Right renal pelvis (tissue), 4 donors: ENCODE results near the gene SOX6. TPM values are rescaled to one million over a fixed set of nuclear protein-coding genes. Genes with fewer than 3 reads are reported as not detected.

ENCODE experiments used
- DNase-seq, 4 donors: peaks; one replicate each; pipeline ENCODE4 v3.0.0-alpha.2; 2013; ENCODE audit warnings: low read depth in 4 of 4, low spot score in 3 of 4, missing footprints in 1 of 4
- polyA plus RNA-seq, 4 donors: library from polyadenylated mRNA; unstranded; fragments of 120-200 nt; gene quantifications; one replicate each; pipeline ENCODE4 v1.2.1, GENCODE V29; 2013; ENCODE audit not compliant: insufficient read length in 4 of 4

The SOX6 gene
- polyA plus RNA-seq, 4 donors = 18.4 to 23.1 (median 21.3) TPM

GRCh38 chr11:16204261-16204660 lies 152.1 kb downstream of the SOX6 start:
- no peak for DNase-seq

GRCh38 chr11:16195651-16196050 lies 160.7 kb downstream of the SOX6 start:
- DNase-seq = no peak

DNA sequence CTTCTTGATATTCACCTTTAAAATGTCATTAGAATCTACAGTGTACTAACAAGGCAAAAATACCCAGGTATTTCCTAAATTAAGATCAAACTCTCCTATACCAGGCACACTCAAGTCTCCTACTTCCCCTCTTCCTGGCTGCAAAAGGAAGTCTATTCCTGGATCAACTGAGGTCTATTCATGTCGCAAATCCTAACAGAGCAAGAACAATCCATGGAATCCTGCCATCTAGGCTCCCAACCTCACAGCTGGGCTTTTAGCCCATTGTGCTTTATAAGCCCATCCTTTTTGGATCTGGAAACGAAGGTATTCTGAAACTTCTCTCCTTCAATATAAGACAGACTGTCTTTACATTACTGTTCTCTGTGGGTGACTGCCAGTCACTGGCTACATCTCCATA lies 161.8 kb downstream of the SOX6 start:
- no peak for DNase-seq

DNA sequence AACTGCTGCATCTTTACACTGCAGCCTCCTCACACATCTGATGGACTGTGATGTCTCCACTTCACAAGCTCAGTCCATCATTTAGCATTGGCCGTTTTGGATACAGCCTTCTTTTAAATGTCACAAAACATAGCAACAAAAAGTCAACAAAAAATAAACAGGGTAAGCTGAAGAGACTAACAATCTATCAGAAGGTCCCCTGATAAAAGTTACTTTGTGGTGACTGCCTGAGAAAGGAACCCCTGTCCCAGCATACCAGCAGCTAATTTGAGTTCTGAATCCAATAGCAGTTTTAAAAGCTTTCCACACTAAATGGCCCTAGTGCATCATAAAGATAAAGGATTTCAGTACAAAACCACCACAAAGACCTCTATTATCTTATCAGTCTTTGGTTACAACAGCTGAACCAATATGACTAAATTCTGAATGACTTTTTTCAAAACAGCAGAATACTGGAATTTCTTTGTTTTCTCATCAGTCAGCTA lies 162.4 kb downstream of the SOX6 start:
- no peak for DNase-seq

DNA sequence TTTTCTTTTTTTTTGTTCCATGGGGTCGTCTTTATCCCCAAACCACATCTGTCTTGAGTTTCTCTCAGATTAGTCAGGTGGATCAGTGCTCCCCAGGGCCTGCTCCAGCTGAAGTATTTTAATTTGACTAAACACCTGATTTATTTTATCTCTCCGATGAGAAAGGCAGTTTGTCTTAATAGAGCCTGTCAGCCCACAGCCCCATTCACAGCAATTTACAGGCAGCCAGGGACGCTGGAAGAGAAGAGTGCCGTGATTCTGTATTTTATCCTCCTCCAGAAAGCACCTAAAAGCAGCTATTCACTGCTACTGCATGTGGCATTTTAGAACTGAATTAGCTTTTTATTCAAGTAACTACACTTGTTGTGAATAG lies 164.5 kb downstream of the SOX6 start:
- DNase-seq = peak in 2 of 4 donors; percentile 11 to 12

GRCh38 chr11:16191212-16191867 lies 165.0 kb downstream of the SOX6 start:
- no peak for DNase-seq

- no peak for DNase-seq
Measured at GRCh38 chr11:16186680-16187079, 169.7 kb downstream of the SOX6 start.

GRCh38 chr11:16185042-16185441 lies 171.3 kb downstream of the SOX6 start:
- no peak for DNase-seq

GRCh38 chr11:16184588-16184987 lies 171.8 kb downstream of the SOX6 start:
- DNase-seq = no peak

DNA sequence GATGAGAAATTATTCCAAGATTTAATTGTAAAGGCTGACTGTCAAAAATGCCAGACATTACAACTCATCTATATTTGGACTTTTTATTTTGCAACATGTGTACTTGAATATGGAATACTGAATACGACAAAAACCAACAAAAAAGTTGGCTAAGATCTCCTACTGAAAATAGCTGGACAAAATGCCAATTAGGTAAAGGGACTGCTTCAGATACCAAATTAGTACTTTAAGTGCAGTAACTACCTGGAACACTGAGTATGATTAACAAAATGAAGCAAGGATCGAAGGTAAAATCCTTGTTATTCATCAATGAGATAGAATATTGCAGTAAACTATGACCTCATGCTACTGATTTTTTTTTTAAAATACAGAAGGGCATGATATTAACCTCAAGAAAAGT lies 173.8 kb downstream of the SOX6 start:
- no peak for DNase-seq

- no peak for DNase-seq
Measured at GRCh38 chr11:16180868-16181267, 175.5 kb downstream of the SOX6 start.

GRCh38 chr11:16179676-16180075 lies 176.7 kb downstream of the SOX6 start:
- DNase-seq = no peak

DNA sequence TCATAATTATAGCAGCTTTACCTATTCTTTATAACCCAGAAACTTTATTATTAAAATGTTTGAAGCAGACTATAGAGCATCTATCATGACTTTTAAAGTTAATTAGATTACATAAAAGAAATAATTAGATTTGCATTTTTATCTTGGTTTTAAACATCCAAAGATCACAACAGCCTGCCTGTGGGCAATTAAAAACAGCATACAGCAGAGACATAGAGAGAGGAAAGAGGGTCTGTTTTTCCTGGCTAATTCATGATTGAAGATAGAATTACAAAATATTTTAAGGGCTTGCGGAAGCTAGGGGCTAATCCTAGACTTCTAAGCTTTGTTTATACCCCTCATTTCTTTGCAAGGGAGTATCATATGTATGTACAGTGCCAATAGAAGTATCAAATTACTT lies 178.1 kb downstream of the SOX6 start:
- no peak for DNase-seq

GRCh38 chr11:16177688-16178087 lies 178.7 kb downstream of the SOX6 start:
- DNase-seq = no peak

DNA sequence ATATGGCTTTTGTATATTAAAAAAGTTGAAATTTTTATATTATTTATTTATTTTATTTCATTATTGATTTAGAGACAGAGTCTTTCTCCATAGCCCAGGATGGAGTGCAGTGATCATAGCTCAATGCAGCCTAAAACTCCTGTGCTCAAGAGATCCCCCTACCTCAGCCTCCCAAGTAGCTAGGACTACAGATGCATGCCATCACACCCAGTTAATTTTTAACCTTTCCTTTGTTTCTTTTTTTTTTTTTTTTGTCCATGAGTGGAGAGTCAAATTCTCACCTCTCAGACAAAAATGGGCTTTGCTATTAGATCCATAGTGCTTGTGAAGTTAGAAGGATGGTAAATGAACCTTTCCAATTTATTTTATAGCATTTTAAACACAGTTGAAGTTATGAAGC lies 182.5 kb downstream of the SOX6 start:
- DNase-seq = no peak

DNA sequence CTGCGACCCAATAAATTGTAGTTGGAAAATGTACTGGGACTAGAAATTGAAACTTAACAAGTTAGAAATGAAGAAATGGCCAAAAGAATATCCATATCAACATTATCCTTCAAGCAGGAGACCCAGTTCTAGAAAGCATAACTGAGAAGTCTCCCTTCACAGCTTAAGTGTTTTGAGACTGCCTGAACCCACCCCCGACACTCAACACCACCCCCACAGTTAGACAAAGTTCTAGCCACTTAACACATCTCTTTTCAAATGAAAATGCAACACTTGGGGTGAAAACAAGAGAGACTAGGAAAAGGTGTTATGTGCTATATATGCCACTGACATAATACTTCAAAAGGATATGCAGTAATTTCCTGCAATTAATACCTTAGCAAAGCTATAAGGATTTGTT lies 184.5 kb downstream of the SOX6 start:
- DNase-seq = no peak

GRCh38 chr11:16169956-16170847 lies 186.1 kb downstream of the SOX6 start:
- DNase-seq = no peak

- DNase-seq = no peak
Measured at GRCh38 chr11:16169541-16169940, 186.8 kb downstream of the SOX6 start.

GRCh38 chr11:16167706-16168487 lies 188.4 kb downstream of the SOX6 start:
- no peak for DNase-seq

- DNase-seq = no peak
Measured at GRCh38 chr11:16166571-16166970, 189.8 kb downstream of the SOX6 start.

DNA sequence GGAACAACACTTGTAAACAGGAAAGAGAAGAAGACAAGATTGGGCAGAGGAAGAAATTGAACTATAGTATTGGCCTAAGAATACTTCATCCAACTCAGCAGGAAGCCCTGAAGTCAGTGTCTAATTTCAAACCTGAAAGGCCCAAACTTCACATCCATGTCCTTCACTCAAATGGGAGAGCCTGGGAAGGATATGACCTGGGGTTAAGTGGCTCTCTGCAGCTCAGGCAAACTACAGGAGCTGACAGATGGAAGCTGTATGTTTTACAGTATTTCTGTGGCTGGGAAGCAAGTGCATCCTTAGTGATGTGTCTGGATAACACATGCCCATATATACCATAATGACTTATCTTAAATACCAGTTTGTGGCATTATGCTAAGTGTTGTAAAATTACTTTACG lies 196.2 kb downstream of the SOX6 start:
- no peak for DNase-seq
